Retinal pigment epithelial cell (primary cell): Measurements from ENCODE around the gene GCC1.
"Not testable (repeated sequence)": the region's sequence is repeated elsewhere in the genome, so short reads cannot be mapped to it uniquely, and the experiment has no call there.

Experiments
- DNase-seq: peaks from one replicate; pipeline ENCODE4 v3.0.0-alpha.2; 2010; ENCODE audit warnings: low read depth
- H3K4me3 ChIP-seq: 2 replicates; pipeline ENCODE4 v1.5.1; 2011; ENCODE audit warnings: mild to moderate bottlenecking, low read length, control low read depth, moderate library complexity
- TF ChIP-seq, protein P1 (sequence below): conservative IDR thresholded peaks from 2 replicates; pipeline ENCODE4 v1.5.1; 2011; ENCODE audit warnings: low read depth, low read length, control low read depth, inconsistent platforms

The GCC1 gene

GRCh38 chr7:127557803-127558202 lies 27.6 kb downstream of the GCC1 start:
- no peak overlapping the region for H3K4me3 ChIP-seq
- TF ChIP-seq, protein P1, sequence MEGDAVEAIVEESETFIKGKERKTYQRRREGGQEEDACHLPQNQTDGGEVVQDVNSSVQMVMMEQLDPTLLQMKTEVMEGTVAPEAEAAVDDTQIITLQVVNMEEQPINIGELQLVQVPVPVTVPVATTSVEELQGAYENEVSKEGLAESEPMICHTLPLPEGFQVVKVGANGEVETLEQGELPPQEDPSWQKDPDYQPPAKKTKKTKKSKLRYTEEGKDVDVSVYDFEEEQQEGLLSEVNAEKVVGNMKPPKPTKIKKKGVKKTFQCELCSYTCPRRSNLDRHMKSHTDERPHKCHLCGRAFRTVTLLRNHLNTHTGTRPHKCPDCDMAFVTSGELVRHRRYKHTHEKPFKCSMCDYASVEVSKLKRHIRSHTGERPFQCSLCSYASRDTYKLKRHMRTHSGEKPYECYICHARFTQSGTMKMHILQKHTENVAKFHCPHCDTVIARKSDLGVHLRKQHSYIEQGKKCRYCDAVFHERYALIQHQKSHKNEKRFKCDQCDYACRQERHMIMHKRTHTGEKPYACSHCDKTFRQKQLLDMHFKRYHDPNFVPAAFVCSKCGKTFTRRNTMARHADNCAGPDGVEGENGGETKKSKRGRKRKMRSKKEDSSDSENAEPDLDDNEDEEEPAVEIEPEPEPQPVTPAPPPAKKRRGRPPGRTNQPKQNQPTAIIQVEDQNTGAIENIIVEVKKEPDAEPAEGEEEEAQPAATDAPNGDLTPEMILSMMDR = no peak
- DNase-seq = no peak

DNA sequence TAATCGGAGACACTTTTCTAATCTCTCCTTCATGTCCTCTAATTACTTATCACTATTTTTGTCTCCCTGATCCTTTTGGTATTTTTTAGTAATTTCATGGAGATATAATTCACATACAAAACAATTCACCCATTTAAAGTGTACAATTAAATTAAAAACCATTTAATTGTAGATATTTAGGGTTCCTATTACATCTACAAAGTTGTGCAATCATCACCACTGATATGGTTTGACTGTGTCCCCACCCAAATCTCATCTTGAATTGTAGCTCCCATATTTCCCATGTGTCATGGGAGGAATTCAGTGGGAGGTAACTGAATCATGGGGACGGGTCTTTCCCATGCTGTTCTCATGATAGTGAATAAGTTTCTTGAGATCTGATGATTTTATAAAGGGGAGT lies 29.0 kb downstream of the GCC1 start:
- DNase-seq = no peak
- TF ChIP-seq, protein P1 = no peak
- H3K4me3 ChIP-seq = no peak overlapping the region

GRCh38 chr7:127551941-127552340 lies 33.5 kb downstream of the GCC1 start:
- TF ChIP-seq, protein P1 = no peak
- no peak overlapping the region for H3K4me3 ChIP-seq
- DNase-seq = no peak

GRCh38 chr7:127550247-127550646 lies 35.1 kb downstream of the GCC1 start:
- no peak for DNase-seq
- no peak overlapping the region for H3K4me3 ChIP-seq
- TF ChIP-seq, protein P1 = peak; percentile 34

DNA sequence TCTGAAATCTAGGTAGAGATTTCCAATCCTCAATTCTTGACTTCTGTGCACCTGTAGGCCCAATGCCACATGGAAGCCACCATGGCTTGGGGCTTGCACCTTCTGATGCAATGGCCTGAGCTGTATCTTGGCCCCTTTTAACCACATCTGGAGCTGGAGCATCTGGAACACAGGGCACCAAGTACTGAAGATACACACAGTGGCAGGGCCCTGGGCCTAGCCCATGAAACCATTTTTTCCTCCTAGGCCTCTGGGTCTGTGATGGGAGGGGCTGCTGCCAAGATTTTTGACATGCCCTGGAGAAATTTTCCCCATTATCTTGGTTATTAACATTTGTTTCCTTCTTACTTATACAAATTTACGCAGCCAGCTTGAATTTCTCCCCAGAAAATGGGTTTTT lies 39.1 kb downstream of the GCC1 start:
- TF ChIP-seq, protein P1 = no peak
- no peak overlapping the region for H3K4me3 ChIP-seq
- no peak for DNase-seq

- no peak overlapping the region for H3K4me3 ChIP-seq
- TF ChIP-seq, protein P1 = no peak
- DNase-seq = no peak
These were observed 43.8 kb downstream of the GCC1 start for GRCh38 chr7:127541548-127541947.

GRCh38 chr7:127540461-127540860 lies 44.9 kb downstream of the GCC1 start:
- not testable (repeated sequence) for DNase-seq, H3K4me3 ChIP-seq

DNA sequence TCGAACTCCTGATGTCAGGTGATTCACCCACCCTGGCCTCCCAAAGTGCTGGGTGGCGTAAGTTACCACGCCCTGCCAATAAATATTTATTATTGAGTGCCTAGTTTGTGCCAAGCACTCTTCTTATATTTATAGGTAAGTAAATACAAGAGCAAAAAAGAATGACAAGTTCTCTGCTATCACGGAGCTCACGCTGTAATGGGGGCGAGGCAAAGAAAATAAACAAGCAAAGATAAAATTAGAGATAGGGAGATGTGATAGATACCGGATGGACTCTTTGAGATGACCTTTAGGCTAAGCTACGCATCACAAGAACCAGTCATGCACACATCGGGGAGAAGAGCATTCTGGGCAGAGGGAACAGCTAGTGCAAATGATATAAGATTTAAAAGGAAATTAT lies 46.3 kb downstream of the GCC1 start:
- TF ChIP-seq, protein P1 = no peak
- no peak for DNase-seq
- H3K4me3 ChIP-seq = no peak overlapping the region
